Neural crest cell (in vitro differentiated cells): ENCODE results near the gene CBX8. TPM values are rescaled to one million over a fixed set of nuclear protein-coding genes. Genes with fewer than 3 reads are reported as not detected.

Source experiments
- DNase-seq: peaks from one replicate; pipeline ENCODE4 v3.0.0; 2021; ENCODE audit warnings: low read depth, mixed read lengths, low spot score
- H3K27ac Mint-ChIP-seq: one replicate; pipeline ENCODE4 v1.8.0; 2021; ENCODE audit warnings: mild to moderate bottlenecking, mixed read lengths; ENCODE audit not compliant: unreplicated experiment
- H3K27me3 Mint-ChIP-seq: 2 replicates; pipeline ENCODE4 v1.8.0; 2021; ENCODE audit warnings: low read depth, mild to moderate bottlenecking, mixed read lengths
- H3K36me3 Mint-ChIP-seq: 2 replicates; pipeline ENCODE4 v1.8.0; 2021; ENCODE audit warnings: low read depth, mild to moderate bottlenecking, mixed read lengths
- H3K4me1 Mint-ChIP-seq: 2 replicates; pipeline ENCODE4 v1.8.0; 2021; ENCODE audit warnings: mixed read lengths
- H3K4me3 Mint-ChIP-seq: one replicate; pipeline ENCODE4 v1.8.0; 2021; ENCODE audit warnings: mild to moderate bottlenecking, mixed read lengths
- H3K9me3 Mint-ChIP-seq: 2 replicates; pipeline ENCODE4 v1.8.0; 2021; ENCODE audit warnings: mixed read lengths
- CTCF ChIP-seq: fragments of 200-600 bp; sonication (generic); conservative IDR thresholded peaks from 2 replicates; pipeline ENCODE4 v1.5.0; 2021; ENCODE audit warnings: antibody characterized with exemption, mild to moderate bottlenecking
- long read RNA-seq: library from polyadenylated mRNA; unstranded; transcript quantifications from one replicate; pipeline ENCODE4 v2.0.0, GENCODE V29; 2020
- total RNA-seq: library from RNA; stranded (reverse); gene quantifications from 2 replicates; pipeline ENCODE4 v1.2.1, GENCODE V29; 2021

The CBX8 gene
- total RNA-seq = 16.5 and 19.2 TPM in 2 replicates
- long read RNA-seq, partial matches to known transcripts = 0 of 1 reads
- long read RNA-seq, other reads (novel, unspliced or antisense) = 0 of 1 reads

- Mint-ChIP-seq H3K27me3 (peaks cover 85% of the 10 kb centered on the region), H3K4me1 (peaks cover 49% of the 10 kb centered on the region), H3K36me3 (peaks cover 5% of the 10 kb centered on the region)
Observed at GRCh38 chr17:79796763-79797491, at the start of gene CBX8. Gene CBX8 (minus strand): TSS chr17:79797077. CDS start chr17:79796998, 79 bp downstream.

GRCh38 chr17:79845601-79845949 lies 48.7 kb upstream of the CBX8 start:
- Mint-ChIP-seq H3K9me3 (no peaks in the 10 kb centered on the region), H3K27ac (no peak overlapping the region), H3K4me3 (peak overlapping the region; percentile 75), H3K4me1 (peaks cover 27% of the 10 kb centered on the region), H3K36me3 (no peaks in the 10 kb centered on the region), H3K27me3 (peaks cover 58% of the 10 kb centered on the region)
- DNase-seq = no peak
- TF ChIP-seq CTCF = no peak

More at GRCh38 chr17:79796763-79797491, at the start of gene CBX8:
- Mint-ChIP-seq H3K4me3 (peak within 1 kb of the TSS; percentile 95), H3K9me3 (no peaks in the 10 kb centered on the region), H3K27ac (peak within 1 kb of the TSS; percentile 95)
- TF ChIP-seq CTCF = no peak
- peak; percentile 100 for DNase-seq

GRCh38 chr17:79844869-79845600 lies 48.2 kb upstream of the CBX8 start:
- peaks cover 63% of the 10 kb centered on the region for H3K27me3 Mint-ChIP-seq
- H3K9me3 Mint-ChIP-seq = no peaks in the 10 kb centered on the region
- peak overlapping the region; percentile 75 for H3K4me3 Mint-ChIP-seq
- no peak overlapping the region for H3K27ac Mint-ChIP-seq
- TF ChIP-seq CTCF = peak; percentile 79
- H3K36me3 Mint-ChIP-seq = no peaks in the 10 kb centered on the region
- peak; percentile 63 for DNase-seq
- H3K4me1 Mint-ChIP-seq = peaks cover 23% of the 10 kb centered on the region

- H3K27me3 Mint-ChIP-seq = peaks cover 66% of the 10 kb centered on the region
- no peak overlapping the region for H3K27ac Mint-ChIP-seq
- H3K4me1 Mint-ChIP-seq = peaks cover 21% of the 10 kb centered on the region
- H3K4me3 Mint-ChIP-seq = peak overlapping the region; percentile 84
- peak; percentile 46 for DNase-seq
- TF ChIP-seq CTCF = no peak
- no peaks in the 10 kb centered on the region for H3K36me3 Mint-ChIP-seq
- H3K9me3 Mint-ChIP-seq = no peaks in the 10 kb centered on the region
Observed at GRCh38 chr17:79843816-79844800, 47.2 kb upstream of the CBX8 start.

GRCh38 chr17:79843474-79843815 lies 46.6 kb upstream of the CBX8 start:
- Mint-ChIP-seq H3K4me3 (peak overlapping the region; percentile 84), H3K36me3 (no peaks in the 10 kb centered on the region), H3K9me3 (no peaks in the 10 kb centered on the region), H3K4me1 (peaks cover 21% of the 10 kb centered on the region), H3K27ac (no peak overlapping the region), H3K27me3 (peaks cover 63% of the 10 kb centered on the region)
- TF ChIP-seq CTCF = no peak
- DNase-seq = no peak
